Ovary (tissue), 3 donors: Measurements from ENCODE around the gene EHMT1.

Source experiments
- EP300 ChIP-seq: sonication (generic); formaldehyde crosslinking; IDR thresholded peaks from one replicate; pipeline ENCODE4 v1.6.1; 2017; ENCODE audit warnings: antibody characterized with exemption
- POLR2A ChIP-seq: fragments of 450-650 bp; IDR thresholded peaks from one replicate; pipeline ENCODE4 v1.6.1; 2017; ENCODE audit warnings: antibody characterized with exemption, mild to moderate bottlenecking, moderate library complexity
- TF ChIP-seq, protein P1 (sequence below), 3 donors: fragments of 450-650 bp in 2 of 3; fragments of 200-600 bp in 1 of 3; IDR thresholded peaks; one replicate each; pipeline versions ENCODE4 v1.5.1 to v1.8.0; 2016 to 2022; ENCODE audit warnings: antibody characterized with exemption in 3 of 3, mild to moderate bottlenecking in 1 of 3
- donor health status: DM: no; HTN: no; CAD: no.

DNA sequence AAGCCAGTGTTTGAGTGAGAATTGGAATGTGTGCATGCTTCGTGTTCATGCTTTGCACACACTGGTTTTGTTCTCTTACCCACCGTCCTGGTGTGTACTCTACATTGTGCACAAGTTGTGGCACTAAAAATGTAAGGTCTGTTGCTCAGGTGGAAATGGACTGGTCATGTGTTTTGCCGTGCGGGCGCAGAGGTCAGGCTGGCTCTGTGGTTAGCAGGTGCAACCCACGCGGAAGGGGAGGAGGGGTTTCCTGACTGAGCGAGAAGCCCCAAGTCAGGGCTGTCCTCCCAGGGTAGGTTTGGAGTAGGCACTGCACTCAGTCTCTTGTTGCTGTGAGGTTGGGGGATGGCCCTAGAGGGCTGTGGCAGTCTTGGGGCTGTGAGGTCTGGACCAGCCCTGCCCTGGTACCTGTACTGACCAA, 86.6 kb downstream of the EHMT1 start:
- TF ChIP-seq, protein P1, sequence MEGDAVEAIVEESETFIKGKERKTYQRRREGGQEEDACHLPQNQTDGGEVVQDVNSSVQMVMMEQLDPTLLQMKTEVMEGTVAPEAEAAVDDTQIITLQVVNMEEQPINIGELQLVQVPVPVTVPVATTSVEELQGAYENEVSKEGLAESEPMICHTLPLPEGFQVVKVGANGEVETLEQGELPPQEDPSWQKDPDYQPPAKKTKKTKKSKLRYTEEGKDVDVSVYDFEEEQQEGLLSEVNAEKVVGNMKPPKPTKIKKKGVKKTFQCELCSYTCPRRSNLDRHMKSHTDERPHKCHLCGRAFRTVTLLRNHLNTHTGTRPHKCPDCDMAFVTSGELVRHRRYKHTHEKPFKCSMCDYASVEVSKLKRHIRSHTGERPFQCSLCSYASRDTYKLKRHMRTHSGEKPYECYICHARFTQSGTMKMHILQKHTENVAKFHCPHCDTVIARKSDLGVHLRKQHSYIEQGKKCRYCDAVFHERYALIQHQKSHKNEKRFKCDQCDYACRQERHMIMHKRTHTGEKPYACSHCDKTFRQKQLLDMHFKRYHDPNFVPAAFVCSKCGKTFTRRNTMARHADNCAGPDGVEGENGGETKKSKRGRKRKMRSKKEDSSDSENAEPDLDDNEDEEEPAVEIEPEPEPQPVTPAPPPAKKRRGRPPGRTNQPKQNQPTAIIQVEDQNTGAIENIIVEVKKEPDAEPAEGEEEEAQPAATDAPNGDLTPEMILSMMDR (IDR thresholded peaks at IDR 0.05): no peak
- TF ChIP-seq EP300: no peak
- TF ChIP-seq POLR2A: no peak
